GM19351 (cell line): ENCODE measurements around the gene KANSL3.
"Not testable (repeated sequence)": the region's sequence is repeated elsewhere in the genome, so short reads cannot be mapped to it uniquely, and the experiment has no call there.

Experiments
- ATAC-seq: cut with Tn5 transposase; IDR thresholded peaks from one replicate; pipeline ENCODE4 v1.9.1; 2021; ENCODE audit warnings: mild to moderate bottlenecking, moderate library complexity; ENCODE audit not compliant: unreplicated experiment

Gene KANSL3

DNA sequence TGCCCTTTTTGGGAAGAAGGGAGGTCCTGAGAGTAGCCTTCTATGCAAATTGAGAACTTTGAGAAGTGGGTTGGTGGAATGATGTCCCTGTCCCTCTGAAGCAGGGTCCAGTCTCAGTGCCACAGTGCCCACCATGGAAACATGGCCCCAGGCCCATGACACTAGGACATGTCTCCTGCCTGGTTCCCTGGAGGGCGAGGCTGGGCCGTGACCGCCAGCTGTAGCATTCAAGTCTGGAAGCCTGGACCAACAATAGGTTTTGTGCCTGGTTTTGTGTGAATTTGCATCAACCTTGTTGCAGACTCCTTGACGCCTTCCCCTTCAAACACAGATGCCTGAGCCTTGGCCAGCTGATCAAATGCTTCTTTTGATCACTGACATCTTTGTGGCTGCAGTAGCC, 74.1 kb downstream of the KANSL3 start:
- ATAC-seq: no peak

DNA sequence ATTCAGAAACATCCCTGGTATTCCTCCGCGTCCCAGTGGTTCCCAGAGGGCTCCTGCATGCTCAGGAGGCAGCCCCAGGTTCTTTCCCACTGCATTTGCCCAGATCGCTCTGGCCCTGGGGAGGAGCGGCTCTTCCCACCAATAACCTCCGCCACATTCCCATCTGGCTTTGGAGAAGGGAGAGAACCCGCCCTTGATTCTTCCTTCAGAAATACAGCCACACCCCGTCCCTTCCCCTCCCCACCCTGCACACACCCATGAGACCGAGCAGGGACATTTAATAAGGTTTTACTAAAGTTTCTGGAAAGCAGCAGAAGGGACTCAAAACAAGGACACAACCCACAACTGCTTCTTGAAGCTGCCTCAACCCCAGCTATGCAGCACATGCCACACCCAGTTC, 79.6 kb downstream of the KANSL3 start:
- ATAC-seq: no peak

DNA sequence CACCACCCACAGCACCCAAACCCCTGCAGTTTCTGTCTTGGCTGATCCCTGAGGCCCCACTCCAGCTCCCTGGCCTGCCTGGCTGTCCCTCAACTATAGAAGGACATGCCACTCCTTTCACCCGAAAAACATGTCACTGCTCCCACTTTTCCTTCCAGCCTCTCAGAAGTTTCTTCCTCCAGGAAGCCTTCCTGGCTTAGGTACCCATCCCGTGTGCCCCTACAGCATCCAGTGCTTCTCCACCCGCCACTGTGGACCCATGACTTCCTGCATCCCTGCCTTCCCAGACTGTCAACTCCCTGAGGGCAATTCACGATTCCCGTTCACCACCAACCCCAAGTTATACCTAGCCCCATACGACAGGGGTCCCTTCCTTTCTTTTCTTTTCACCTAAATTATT, 80.1 kb downstream of the KANSL3 start:
- no peak for ATAC-seq

DNA sequence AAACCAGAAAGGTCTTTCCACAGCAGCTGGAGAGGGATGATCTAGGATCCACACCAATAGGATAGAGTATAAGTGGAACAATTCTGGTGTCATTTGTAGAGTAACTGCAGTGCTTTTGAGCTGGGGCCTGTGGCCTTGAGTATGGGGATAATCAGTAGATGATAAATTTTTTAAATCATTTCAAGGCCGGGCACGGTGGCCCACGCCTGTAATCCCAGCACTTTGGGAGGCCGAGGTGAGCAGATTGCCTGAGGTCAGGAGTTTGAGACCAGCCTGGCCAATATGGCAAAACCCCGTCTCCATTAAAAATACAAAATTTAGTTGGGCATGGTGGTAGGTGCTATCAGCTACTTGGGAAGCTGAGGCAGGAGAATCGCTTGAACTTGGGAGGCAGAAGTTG, 80.7 kb downstream of the KANSL3 start:
- not testable (repeated sequence) for ATAC-seq

DNA sequence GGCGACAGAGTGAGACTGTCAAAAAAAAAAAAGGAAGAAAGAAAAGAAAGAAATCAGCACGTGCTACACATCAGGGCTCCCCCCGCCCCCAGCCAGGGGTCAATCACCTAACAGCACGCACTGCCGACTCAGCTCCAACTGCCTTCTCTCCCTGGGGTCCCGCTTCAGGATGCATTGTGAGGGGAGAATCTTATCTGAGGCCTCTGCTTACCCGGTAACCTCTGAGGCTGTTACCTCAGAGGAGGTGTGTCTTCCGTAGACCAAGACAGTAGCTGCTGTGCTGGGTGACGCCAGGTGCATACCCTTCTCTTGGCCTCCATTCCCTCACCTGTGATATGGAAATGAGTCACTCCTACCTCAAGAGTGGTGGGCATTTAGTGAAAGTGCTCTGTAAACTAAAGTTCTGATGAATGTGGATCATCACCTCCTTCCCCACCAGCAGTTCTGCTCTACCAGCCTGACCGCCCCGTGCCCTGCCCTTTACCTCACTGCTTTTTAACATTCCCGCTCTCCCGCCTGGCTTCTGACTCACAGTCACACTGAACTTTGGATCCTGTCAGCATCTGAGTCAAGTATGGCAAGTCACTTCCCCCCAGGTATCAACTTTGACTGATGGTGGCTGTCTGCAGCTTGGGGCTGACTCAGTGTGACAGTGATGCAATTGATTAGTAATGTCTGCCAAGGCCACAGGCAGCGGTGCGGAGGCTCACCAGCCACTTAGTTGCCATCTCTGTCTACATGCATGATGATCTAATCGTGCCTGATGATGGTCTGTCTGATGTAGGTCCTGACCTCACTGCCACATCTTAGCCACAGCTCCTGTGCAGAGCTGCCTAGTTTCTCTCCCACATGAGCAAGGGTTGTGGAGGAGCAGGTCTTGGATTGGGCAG, 81.4 kb downstream of the KANSL3 start:
- ATAC-seq: no peak

DNA sequence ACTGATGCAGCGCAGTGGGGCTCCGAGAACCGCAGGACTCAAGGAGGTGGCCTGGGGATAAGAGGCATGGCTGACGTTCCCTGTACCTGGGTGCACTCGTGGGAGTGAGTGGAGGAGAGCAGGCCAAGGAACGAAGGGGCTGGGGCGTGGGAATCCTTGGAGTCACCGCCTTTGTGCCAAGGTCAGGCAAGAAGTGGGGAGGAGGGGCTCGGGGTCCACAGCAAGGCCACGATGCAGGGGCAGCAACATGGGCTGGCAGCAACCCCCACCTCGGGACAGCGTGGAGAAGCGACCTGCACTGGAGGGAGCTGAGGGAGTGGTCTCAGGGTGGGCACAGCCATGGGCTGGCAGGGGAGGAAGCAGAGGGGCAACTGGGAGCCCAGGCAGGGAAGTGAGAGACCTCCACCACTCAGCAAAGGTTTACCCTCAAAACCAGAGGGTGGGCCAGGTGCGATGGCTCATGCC, 82.9 kb downstream of the KANSL3 start:
- ATAC-seq: no peak

DNA sequence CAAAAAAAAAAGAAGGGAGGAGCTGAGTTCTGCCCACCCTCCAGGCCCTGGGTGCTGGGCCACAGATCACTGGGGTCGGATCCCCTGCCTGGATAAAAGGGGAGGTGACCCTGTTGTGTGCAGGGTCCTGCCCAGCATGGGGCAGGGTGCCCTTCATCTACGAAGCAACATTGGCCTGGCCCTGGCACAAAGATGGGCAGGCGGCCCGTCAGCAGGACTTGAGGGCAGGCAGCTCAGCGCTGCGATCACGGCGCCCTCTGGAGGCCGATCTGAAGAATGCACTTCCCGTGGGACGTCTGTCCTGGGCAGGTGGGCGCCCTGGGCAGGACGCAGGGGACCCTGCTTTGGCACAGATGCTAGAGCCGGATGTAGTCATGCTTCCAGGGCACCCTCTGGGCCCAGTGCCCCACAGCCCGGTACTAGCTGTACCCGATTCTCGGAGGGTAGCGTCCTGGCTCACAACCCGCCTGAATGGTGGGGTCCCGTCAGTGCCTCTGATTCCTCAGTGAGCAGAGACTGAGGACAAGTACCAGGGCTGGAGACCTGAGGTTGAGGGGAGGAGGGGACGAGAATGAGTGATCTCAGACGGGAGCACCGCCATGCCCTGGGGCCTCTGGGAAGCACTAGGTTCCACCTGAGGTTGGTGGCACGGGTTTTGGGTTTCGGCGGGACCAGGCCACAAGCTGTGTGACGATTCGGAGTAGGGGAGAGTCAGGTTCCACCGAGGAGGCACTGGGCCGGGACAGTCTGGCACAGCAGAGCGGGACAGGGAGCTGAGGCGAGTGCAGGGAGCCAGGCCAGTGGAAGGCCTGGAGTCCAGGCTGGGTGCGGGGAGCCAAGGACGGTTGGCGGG, 83.6 kb downstream of the KANSL3 start:
- ATAC-seq: no peak

DNA sequence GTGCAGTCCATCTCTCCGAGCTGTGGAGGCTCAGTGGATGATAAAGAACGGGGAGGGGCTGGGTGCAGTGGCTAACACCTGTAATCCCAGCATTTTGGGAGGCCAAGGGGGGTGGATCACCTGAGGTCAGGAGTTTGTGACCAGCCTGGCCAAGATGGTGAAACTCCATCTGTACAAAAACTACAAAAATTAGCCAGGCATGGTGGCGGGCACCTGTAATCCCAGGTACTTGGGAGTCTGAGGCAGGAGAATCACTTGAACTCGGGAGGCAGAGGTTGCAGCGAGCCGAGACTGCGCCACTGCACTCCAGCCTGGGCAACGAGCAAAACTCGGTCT, 84.2 kb downstream of the KANSL3 start:
- ATAC-seq: not testable (repeated sequence)

DNA sequence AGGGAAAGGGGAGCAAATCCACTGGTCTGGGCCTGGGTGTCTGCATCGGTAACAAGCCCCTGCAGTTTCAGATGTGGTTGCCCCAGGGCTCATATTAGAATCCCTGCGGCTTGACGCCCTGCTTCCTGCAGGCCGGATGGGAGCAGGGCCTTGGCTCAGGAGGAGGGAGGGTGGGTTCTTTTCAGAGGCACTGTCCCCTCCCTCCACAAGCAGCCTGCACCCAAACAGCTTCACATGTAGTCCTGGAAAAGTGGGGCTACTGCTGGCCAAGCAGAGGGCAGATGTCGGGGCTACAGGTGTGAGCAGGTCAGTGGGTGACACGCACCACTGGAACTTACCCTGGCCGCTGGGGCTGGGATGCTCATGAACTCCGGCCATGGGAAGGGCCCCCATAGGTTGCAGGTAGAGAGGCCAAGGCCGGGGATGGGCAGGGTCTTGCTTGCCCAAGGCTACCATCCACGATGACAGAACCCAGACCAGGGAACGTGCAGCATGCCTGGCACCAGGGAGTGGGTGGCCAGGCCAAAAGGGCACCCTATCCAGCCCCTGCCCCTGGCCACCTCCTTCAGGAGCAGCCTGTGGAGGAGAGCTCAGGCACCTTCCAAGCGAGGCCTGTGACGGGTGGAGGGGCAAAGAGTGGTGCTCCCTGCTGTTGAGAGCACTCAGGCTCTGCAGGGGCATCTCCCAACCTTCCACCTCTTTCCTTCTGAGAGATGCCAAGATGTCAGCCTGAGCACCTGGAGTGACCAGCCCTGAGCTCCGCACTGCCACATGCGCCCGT, 84.7 kb downstream of the KANSL3 start:
- ATAC-seq: no peak

DNA sequence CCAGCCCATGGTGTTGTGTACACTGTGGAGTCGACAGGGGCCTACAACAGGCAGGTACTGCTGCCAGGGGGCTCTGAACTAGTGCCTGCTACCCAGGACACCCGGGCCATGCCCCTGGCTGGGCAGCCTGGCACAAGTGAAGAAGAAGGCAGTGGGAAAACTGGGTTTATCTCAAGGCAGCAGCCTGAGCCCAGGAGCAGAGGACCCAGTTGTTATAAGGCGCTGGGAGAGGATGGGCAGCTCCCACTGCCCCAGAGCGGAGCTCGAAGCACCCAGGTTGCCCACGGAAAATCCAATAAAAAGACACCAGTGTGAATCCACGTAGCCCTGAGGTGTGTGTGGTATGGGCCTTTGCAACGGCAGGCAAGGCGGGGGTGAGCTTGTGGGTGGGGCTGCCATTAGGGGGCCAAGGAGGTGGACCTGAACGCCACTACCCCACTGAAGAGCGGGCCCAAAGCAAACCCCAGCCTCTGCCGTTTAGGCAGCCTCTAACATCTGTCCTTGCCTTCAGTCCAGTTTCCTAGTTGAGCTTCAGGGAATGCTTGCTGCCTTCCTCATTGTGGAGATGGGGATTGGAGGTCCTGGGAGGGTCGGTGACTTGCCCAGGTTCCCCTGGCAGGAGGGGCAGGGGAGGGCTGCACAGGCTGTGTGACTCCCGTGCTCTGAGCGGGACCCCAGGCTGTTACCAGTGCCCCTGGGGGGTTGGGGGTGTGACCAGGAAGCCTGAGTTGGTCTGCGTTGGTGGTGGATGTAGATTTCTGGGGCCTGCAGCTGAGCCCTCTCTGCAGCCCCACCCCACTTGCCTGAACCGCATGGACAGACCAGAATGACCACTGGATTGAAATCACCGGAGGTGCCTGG, 85.6 kb downstream of the KANSL3 start:
- no peak for ATAC-seq

DNA sequence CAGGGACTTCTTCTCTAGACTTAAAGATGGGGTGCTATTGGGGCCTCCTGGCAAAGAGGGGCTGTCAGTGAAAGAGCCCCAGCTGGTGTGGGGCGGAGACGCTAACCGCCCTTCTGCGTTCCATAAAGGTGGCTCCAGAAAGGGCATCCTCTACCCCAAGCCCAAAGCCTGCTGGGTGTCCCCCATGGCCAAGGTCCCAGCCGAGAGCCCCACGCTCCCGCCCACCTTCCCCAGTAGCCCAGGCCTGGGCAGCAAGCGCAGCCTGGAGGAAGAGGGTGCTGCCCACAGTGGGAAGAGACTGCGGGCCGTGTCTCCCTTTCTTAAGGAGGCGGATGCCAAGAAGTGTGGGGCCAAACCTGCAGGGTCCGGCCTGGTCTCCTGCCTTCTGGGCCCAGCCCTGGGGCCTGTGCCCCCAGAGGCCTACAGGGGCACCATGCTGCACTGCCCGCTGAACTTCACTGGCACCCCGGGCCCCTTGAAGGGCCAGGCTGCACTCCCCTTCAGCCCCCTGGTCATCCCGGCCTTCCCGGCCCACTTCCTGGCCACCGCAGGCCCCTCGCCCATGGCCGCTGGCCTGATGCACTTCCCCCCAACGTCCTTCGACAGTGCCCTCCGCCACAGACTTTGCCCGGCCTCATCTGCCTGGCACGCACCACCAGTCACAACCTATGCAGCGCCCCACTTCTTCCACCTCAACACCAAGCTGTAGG, 86.4 kb downstream of the KANSL3 start:
- no peak for ATAC-seq

DNA sequence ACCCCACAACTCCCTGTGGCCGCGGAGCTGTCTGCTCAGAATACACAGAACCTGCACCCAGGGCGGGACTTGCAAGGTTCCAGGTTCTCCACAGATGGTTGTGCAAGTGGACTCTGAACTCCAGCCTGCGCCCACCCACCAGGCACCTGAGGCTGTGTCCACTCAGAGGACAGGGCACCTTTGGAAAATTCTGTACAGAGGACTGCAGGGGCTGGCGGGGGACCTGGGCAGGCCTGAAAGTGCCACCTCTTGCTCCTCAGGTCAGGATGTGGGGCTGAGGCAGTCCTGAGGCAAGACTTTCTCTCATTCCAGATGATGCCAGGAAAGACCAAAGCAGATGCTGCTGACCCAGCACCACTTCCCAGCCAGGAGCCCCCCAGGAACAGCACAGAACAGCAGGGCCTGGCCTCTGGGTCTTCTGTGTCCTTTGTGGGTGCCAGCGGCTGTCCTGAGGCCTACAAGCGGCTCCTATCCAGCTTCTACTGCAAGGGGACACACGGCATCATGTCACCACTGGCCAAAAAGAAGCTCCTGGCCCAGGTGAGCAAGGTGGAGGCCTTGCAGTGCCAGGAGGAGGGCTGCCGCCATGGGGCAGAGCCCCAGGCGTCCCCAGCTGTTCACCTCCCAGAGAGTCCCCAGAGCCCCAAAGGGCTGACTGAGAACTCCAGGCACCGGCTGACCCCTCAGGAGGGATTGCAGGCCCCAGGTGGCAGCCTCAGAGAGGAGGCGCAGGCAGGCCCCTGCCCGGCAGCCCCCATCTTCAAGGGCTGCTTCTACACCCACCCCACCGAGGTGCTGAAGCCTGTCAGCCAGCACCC, 87.1 kb downstream of the KANSL3 start:
- ATAC-seq: no peak

DNA sequence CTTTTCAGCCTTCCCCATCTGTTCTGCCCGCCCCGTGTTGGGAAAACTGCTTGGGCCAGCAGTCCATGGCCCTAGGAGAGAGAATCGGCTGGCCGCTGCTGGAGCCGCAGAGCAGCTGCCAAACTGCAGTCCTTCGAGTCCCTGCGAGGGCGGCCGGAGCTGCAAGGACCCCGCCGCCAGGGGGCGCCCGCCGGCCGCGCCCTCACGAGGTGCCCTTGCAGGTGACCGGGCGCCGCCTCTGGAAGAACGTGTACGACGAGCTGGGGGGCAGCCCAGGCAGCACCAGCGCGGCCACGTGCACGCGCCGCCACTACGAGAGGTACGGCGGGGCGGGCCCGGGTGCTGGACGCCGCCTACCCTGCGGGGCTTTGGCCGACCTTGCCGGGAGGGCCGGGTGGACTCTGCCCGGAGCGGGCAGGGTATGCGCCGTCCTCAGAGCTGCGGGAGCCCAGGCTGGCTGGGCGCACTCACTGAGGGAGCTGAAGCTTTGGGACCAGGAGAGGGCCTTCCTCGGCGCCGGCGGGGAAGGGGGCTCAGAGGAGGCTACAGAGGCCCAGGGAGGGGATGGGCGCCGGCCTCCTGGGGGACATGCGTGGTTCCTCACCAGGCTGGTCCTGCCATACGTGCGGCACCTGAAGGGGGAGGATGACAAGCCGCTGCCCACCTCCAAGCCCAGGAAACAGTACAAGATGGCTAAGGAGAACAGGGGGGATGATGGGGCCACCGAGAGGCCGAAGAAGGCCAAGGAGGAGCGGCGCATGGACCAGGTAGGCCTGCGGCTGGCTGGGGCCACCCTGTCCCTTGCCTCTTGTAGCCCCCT, 87.9 kb downstream of the KANSL3 start:
- ATAC-seq: no peak

DNA sequence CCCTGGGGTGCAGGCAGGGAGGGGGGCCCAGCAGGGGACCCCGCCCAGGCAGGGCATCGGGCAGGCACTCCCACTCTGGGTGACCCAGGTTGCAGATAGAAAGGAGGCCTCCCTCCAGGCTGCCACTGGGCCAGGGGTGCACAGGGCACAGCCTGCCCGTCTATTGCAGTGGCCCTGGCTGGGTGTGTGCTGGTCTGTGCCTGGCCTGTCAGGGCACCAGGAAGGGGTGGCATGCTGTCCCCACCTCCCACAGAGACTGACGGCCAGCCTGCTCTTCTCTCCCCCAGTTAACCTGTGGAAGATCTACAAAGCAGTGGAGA, 88.7 kb downstream of the KANSL3 start:
- ATAC-seq: no peak

DNA sequence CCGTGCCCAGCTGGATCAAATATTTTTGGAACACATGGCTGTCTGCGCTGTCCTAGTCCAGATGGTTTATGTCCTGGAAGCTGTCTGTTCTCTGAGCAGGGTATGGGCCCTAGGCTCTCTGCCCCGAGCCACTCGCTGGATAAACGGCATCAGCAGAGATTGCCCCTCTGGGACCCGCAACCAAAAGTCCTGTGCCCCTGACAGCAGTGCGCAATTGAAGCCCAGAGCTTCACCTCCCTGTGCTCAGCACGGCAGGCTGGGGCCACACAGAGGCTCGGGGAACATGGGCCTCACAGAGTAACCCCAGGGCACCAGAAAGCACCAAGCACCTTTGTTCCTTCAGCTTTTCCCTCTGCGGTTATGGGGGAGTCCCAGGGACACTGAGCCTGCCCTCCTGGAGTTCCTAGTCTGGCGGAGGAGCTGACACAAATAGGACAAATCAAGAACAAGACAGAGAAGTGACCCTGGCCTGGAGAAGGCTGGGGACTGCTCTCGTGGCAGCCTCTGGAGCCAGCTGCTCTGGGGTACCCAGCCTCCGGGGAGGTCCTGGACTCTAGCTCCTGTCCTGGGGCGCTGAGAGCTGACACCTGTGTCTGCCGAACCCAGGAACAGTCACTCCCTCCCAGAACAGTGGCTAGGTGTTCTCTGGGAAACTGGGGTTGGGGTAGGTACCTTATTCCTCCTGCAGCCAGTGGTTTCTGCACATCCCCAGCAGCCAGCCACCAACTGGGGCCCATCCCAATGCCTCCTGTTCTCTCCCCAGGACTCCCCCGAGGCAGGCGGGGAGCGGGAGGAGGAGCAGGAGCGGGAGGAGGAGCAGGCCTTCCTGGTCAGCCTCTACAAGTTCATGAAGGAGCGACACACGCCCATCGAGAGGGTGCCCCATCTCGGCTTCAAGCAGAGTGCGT, 89.3 kb downstream of the KANSL3 start:
- no peak for ATAC-seq

DNA sequence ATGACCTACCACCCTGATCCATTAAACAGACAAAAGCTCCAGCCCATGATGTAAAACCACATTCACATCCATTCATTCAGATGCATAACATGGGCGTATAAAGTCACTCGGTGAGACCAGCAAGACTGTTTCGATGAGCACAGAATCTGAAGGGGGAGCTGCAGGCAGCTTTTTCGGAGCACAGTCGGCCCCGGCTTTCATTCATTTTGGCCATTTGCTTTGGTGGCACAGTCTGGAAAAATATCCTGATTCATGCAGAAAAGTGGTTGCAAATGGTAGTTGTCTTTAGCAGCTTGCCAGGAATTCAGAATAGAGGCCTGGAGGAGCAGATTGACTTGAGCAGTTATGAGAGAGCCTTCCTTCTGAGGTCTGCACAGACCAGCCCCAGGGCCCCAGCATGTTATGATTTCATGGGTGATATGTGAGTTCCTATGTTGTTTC, 90.4 kb downstream of the KANSL3 start:
- ATAC-seq: no peak

DNA sequence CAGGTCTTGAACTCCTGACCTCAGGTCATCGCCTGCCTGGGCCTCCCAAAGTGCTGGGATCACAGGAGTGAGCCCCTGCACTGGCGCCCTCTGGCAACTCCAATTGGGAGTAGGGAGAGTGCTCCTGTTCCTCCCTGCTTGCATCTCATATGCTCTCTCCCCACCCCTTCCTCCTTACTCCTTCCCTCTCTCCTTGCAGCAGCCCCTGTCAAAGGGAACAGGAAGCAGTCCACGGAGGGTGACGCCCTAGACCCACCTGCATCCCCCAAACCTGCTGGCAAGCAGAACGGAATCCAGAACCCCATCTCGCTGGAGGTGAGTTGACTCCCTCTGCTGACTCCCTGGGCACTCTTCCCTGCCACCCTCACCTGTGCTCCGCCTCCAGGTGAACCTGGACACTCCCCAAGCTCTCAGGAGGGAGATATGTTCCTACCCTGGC, 90.9 kb downstream of the KANSL3 start:
- ATAC-seq: no peak
